HFFc6 (cell line): ENCODE measurements around the gene CCS. TPM values are rescaled to one million over a fixed set of nuclear protein-coding genes. Genes with fewer than 3 reads are reported as not detected.

Source experiments
- DNase-seq: peaks from one replicate; pipeline ENCODE4 v3.0.0-alpha.2; 2018
- H3K27ac Mint-ChIP-seq: 2 replicates; pipeline ENCODE4 v1.8.0; 2020; ENCODE audit warnings: mild to moderate bottlenecking, mixed read lengths
- H3K27me3 Mint-ChIP-seq: 2 replicates; pipeline ENCODE4 v1.8.0; 2021; ENCODE audit warnings: mild to moderate bottlenecking, moderate library complexity, mixed read lengths; ENCODE audit not compliant: insufficient read depth
- H3K36me3 Mint-ChIP-seq: 2 replicates; pipeline ENCODE4 v1.8.0; 2021; ENCODE audit warnings: low read depth, mixed read lengths
- H3K4me1 Mint-ChIP-seq: 2 replicates; pipeline ENCODE4 v1.8.0; 2020; ENCODE audit warnings: low read depth, mixed read lengths
- H3K4me3 Mint-ChIP-seq: 2 replicates; pipeline ENCODE4 v1.8.0; 2020; ENCODE audit warnings: mild to moderate bottlenecking, moderate library complexity, mixed read lengths
- H3K9me3 Mint-ChIP-seq: 2 replicates; pipeline ENCODE4 v1.8.0; 2020; ENCODE audit warnings: mild to moderate bottlenecking, mixed read lengths
- CTCF ChIP-seq: fragments of 200-600 bp; sonication (generic); IDR thresholded peaks from 2 replicates; pipeline ENCODE4 v1.5.0; 2021; ENCODE audit warnings: antibody characterized with exemption, mild to moderate bottlenecking
- total RNA-seq, 6 experiments: library from RNA; stranded (reverse); fragmentation: NEBNext Ultra II Directional; extraction: Animal tissue kit (Norgen Biotek cat#: 25700); gene quantifications; 2 replicates in 1 of 6; 3 replicates in 5 of 6; pipeline ENCODE4 v1.2.3, GENCODE V29; 2021

Gene CCS
- total RNA-seq, 6 experiments from 2014 or later: 25.8 to 27.4 (median 26.5) TPM

GRCh38 chr11:66652651-66653050 lies 59.7 kb downstream of the CCS start:
- Mint-ChIP-seq H3K36me3 (peaks cover 33% of the 10 kb centered on the region), H3K27ac (peak overlapping the region; percentile 34), H3K4me1 (peaks cover 13% of the 10 kb centered on the region), H3K27me3 (peaks cover 1% of the 10 kb centered on the region), H3K4me3 (no peak overlapping the region), H3K9me3 (no peaks in the 10 kb centered on the region)
- no peak for DNase-seq
- no peak for TF ChIP-seq CTCF

- no peak overlapping the region for H3K4me3 Mint-ChIP-seq
- H3K27me3 Mint-ChIP-seq: peaks cover 2% of the 10 kb centered on the region
- DNase-seq: no peak
- no peaks in the 10 kb centered on the region for H3K9me3 Mint-ChIP-seq
- no peak for TF ChIP-seq CTCF
- H3K4me1 Mint-ChIP-seq: peaks cover 12% of the 10 kb centered on the region
- H3K27ac Mint-ChIP-seq: no peak overlapping the region
- peaks cover 30% of the 10 kb centered on the region for H3K36me3 Mint-ChIP-seq
These were observed 60.1 kb downstream of the CCS start for GRCh38 chr11:66653123-66653522.

Other genes with a start within 250 kb of the CCS start
- 10 to 100 TPM; 41.2 to 66.6 (median 61.2) TPM for gene BRMS1, start 248.1 kb upstream of the CCS start, total RNA-seq
- 10 to 100 TPM; 21.5 to 26.4 (median 24.3) TPM for gene B4GAT1, start 245.6 kb upstream of the CCS start, total RNA-seq
- gene SLC29A2, start 221.4 kb upstream of the CCS start, total RNA-seq: not detected
- gene NPAS4, start 172.2 kb upstream of the CCS start, total RNA-seq: under 1 TPM in 3 of 6 experiments, not detected in 3; 0.14 to 0.36 (median 0.35) TPM
- 10 to 100 TPM; 55.6 to 74.1 (median 67.6) TPM for gene MRPL11, start 154.3 kb upstream of the CCS start, total RNA-seq
- gene PELI3, start 126.3 kb upstream of the CCS start, total RNA-seq: 1 to 10 TPM; 6.7 to 8.0 (median 7.2) TPM
- gene DPP3, start 112.8 kb upstream of the CCS start, total RNA-seq: 10 to 100 TPM; 54.8 to 71.6 (median 58.2) TPM
- 10 to 100 TPM; 14.9 to 21.4 (median 17.3) TPM for gene BBS1, start 82.5 kb upstream of the CCS start, total RNA-seq
- gene ZDHHC24, start 47.1 kb upstream of the CCS start, total RNA-seq: 10 to 100 TPM; 15.4 to 23.3 (median 18.6) TPM
- under 1 TPM in 4 of 6 experiments, not detected in 2; 0.07 to 0.24 (median 0.10) TPM for gene ACTN3, start 46.3 kb upstream of the CCS start, total RNA-seq
- gene CTSF, start 24.6 kb upstream of the CCS start, total RNA-seq: 10 to 100 TPM in 2 of 6 experiments, 1 to 10 TPM in 4; 5.2 to 20.0 (median 6.6) TPM
- gene CCDC87, start 122 bp upstream of the CCS start, total RNA-seq: under 1 TPM; 0.19 to 0.66 (median 0.37) TPM
- 10 to 100 TPM; 54.1 to 71.5 (median 64.9) TPM for gene RBM14, start 23.4 kb downstream of the CCS start, total RNA-seq
- gene RBM4, start 45.5 kb downstream of the CCS start, total RNA-seq: 100 to 1,000 TPM; 130 to 147 (median 134) TPM
- gene RBM4B, start 84.7 kb downstream of the CCS start, total RNA-seq: 10 to 100 TPM; 17.0 to 21.1 (median 18.2) TPM
- under 1 TPM in 5 of 6 experiments, not detected in 1; 0.13 to 0.94 (median 0.33) TPM for gene SPTBN2, start 136.0 kb downstream of the CCS start, total RNA-seq